ENCODE data around the gene ZNF239. TPM values are rescaled to one million over a fixed set of nuclear protein-coding genes. Genes with fewer than 3 reads are reported as not detected.

Gene ZNF239
- total RNA-seq, 1 experiment from 2014 or later: 16.4 TPM

GRCh38 chr10:43616697-43617370 is 42.4 kb upstream of the ZNF239 start:
- BruUV-seq (replicated peaks): TSS peak; percentile 6
- peaks cover 48% of the 10 kb centered on the region for H3K36me3 Mint-ChIP-seq (ENCODE audit: insufficient read depth, unreplicated experiment)

GRCh38 chr10:43610636-43611035 is 36.2 kb upstream of the ZNF239 start:
- no peaks in the 10 kb centered on the region for H3K27me3 Mint-ChIP-seq (ENCODE audit: insufficient read depth, unreplicated experiment)
- peaks cover 22% of the 10 kb centered on the region for H3K9me3 Mint-ChIP-seq (ENCODE audit: unreplicated experiment)
- ChIA-PET POLR2A (no interaction called here), CTCF (no interaction called here)
- DNase-seq (ENCODE audit: unreplicated experiment): no peak
- H3K36me3 Mint-ChIP-seq (ENCODE audit: insufficient read depth, unreplicated experiment): peaks cover 66% of the 10 kb centered on the region
- H3K4me1 Mint-ChIP-seq (ENCODE audit: insufficient read depth, unreplicated experiment): peaks cover 24% of the 10 kb centered on the region
- no peak overlapping the region for H3K4me3 Mint-ChIP-seq (ENCODE audit: unreplicated experiment)
- no peak overlapping the region for H3K27ac Mint-ChIP-seq (ENCODE audit: low read depth, unreplicated experiment)
- no TSS peak for BruUV-seq (replicated peaks)
- TF ChIP-seq, protein P1, sequence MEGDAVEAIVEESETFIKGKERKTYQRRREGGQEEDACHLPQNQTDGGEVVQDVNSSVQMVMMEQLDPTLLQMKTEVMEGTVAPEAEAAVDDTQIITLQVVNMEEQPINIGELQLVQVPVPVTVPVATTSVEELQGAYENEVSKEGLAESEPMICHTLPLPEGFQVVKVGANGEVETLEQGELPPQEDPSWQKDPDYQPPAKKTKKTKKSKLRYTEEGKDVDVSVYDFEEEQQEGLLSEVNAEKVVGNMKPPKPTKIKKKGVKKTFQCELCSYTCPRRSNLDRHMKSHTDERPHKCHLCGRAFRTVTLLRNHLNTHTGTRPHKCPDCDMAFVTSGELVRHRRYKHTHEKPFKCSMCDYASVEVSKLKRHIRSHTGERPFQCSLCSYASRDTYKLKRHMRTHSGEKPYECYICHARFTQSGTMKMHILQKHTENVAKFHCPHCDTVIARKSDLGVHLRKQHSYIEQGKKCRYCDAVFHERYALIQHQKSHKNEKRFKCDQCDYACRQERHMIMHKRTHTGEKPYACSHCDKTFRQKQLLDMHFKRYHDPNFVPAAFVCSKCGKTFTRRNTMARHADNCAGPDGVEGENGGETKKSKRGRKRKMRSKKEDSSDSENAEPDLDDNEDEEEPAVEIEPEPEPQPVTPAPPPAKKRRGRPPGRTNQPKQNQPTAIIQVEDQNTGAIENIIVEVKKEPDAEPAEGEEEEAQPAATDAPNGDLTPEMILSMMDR (IDR thresholded peaks at IDR 0.05; ENCODE audit: unreplicated experiment): no peak
- intact Hi-C loops (cut with micrococcal nuclease): no loop called here

More at GRCh38 chr10:43616697-43617370, 42.4 kb upstream of the ZNF239 start:
- H3K27ac Mint-ChIP-seq (ENCODE audit: low read depth, unreplicated experiment): no peak overlapping the region
- peaks cover 23% of the 10 kb centered on the region for H3K9me3 Mint-ChIP-seq (ENCODE audit: unreplicated experiment)
- H3K27me3 Mint-ChIP-seq (ENCODE audit: insufficient read depth, unreplicated experiment): no peaks in the 10 kb centered on the region
- no peak for DNase-seq (ENCODE audit: unreplicated experiment)
- intact Hi-C loops (cut with micrococcal nuclease): no loop called here
- TF ChIP-seq, protein P1 (IDR thresholded peaks at IDR 0.05; ENCODE audit: unreplicated experiment): no peak
- peaks cover 7% of the 10 kb centered on the region for H3K4me1 Mint-ChIP-seq (ENCODE audit: insufficient read depth, unreplicated experiment)
- ChIA-PET CTCF (interaction anchor here (0.6 kb wide), 1 partner anchor 404 kb away, joined by 4 read pairs; no protein-coding TSS in a partner anchor), POLR2A (interaction anchor here (0.6 to 0.7 kb wide), 2 partner anchors 25 to 450 kb away, joined by 3 to 5 read pairs; no protein-coding TSS in a partner anchor)
- H3K4me3 Mint-ChIP-seq (ENCODE audit: unreplicated experiment): no peak overlapping the region

DNA sequence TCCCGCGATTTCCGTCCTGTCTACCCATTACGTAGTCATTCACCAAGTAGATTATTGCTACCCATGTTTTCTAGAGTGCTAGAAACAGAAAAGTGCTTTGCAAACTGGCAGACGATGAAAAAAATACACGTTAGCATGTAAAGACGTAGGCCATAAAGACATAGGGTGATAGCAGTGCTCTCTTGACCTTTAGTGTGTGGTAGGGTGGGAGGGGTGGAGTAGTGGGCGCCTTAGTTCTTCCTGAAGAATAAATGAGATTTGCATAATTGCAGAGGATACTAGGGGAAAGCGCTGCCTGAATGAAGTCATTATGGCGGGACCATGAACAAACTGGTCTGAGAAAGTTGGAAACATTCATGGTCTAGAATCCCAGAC is 32.8 kb upstream of the ZNF239 start:
- H3K4me1 Mint-ChIP-seq (ENCODE audit: insufficient read depth, unreplicated experiment): peaks cover 17% of the 10 kb centered on the region
- ChIA-PET CTCF (interaction anchor here (0.5 to 0.9 kb wide), 3 partner anchors 27 to 314 kb away, joined by 3 to 4 read pairs (median 3); no protein-coding TSS in a partner anchor), POLR2A (interaction anchor here (0.6 to 0.9 kb wide), 3 partner anchors 14 to 42 kb away, joined by 3 read pairs; partner anchors contain the start of gene ZNF32)
- H3K27ac Mint-ChIP-seq (ENCODE audit: low read depth, unreplicated experiment): peak overlapping the region; percentile 64
- TF ChIP-seq, protein P1 (IDR thresholded peaks at IDR 0.05; ENCODE audit: unreplicated experiment): no peak
- peaks cover 38% of the 10 kb centered on the region for H3K36me3 Mint-ChIP-seq (ENCODE audit: insufficient read depth, unreplicated experiment)
- no peak for DNase-seq (ENCODE audit: unreplicated experiment)
- no peaks in the 10 kb centered on the region for H3K27me3 Mint-ChIP-seq (ENCODE audit: insufficient read depth, unreplicated experiment)
- H3K9me3 Mint-ChIP-seq (ENCODE audit: unreplicated experiment): peaks cover 14% of the 10 kb centered on the region
- BruUV-seq (replicated peaks): no TSS peak
- H3K4me3 Mint-ChIP-seq (ENCODE audit: unreplicated experiment): peak overlapping the region; percentile 78
- intact Hi-C loops (cut with micrococcal nuclease): loop anchor here (5.0 kb wide), 1 partner anchor 35 kb away; the partner anchor contains the start of gene ZNF239

GRCh38 chr10:43606323-43607198 is 32.1 kb upstream of the ZNF239 start, which contains the start of gene ZNF485:
Gene ZNF485 (plus strand): TSS chr10:43606438. CDS start chr10:43607051, 613 bp downstream.
- Mint-ChIP-seq H3K27me3 (ENCODE audit: insufficient read depth, unreplicated experiment) (no peaks in the 10 kb centered on the region), H3K4me1 (ENCODE audit: insufficient read depth, unreplicated experiment) (peaks cover 17% of the 10 kb centered on the region), H3K9me3 (ENCODE audit: unreplicated experiment) (peaks cover 20% of the 10 kb centered on the region), H3K36me3 (ENCODE audit: insufficient read depth, unreplicated experiment) (peaks cover 32% of the 10 kb centered on the region), H3K4me3 (ENCODE audit: unreplicated experiment) (peak within 1 kb of the TSS; percentile 78), H3K27ac (ENCODE audit: low read depth, unreplicated experiment) (peak within 1 kb of the TSS; percentile 64)
- TF ChIP-seq, protein P1 (IDR thresholded peaks at IDR 0.05; ENCODE audit: unreplicated experiment): no peak
- intact Hi-C loops (cut with micrococcal nuclease): loop anchor here (5.0 kb wide), 1 partner anchor 34 kb away; the partner anchor contains the start of gene ZNF239
- no TSS peak for BruUV-seq (replicated peaks)
- DNase-seq (ENCODE audit: unreplicated experiment): peak; percentile 42
- ChIA-PET POLR2A (interaction anchor here (0.6 to 0.9 kb wide), 4 partner anchors 13 to 468 kb away, joined by 3 read pairs; partner anchors contain the start of genes CSGALNACT2 and ZNF32), CTCF (interaction anchor here (0.5 to 0.9 kb wide), 2 partner anchors 60 to 314 kb away, joined by 3 to 4 read pairs; no protein-coding TSS in a partner anchor)

All from MCF 10A (cell line).